ENCODE results near the gene FNIP1.

GRCh38 chr5:131635684-131636572 lies 160.9 kb downstream of the FNIP1 start:
- TF ChIP-seq CTCF (IDR thresholded peaks at IDR 0.05; ENCODE audit: poor library complexity, severe bottlenecking) (no peak), EP300 (conservative IDR thresholded peaks at IDR 0.05; ENCODE audit: poor library complexity, severe bottlenecking) (no peak), TAF1 (IDR thresholded peaks at IDR 0.05; ENCODE audit: low read depth) (peak; percentile 2), MXI1 (conservative IDR thresholded peaks at IDR 0.05; ENCODE audit: poor library complexity, severe bottlenecking) (no peak), REST (IDR thresholded peaks at IDR 0.05; ENCODE audit: borderline replicate concordance) (peak; percentile 69), POLR2AphosphoS5 (IDR thresholded peaks at IDR 0.05) (no peak)

Data from neural cell (in vitro differentiated cells).